WTC11 (cell line): ENCODE data around the gene SPOCK1. TPM values are rescaled to one million over a fixed set of nuclear protein-coding genes. Genes with fewer than 3 reads are reported as not detected.

Experiments
- ATAC-seq: fragments of 200-7000 bp; cut with Tn5 transposase; 2 replicates; pipeline ENCODE4 v1.10.0; 2021; ENCODE audit warnings: mild to moderate bottlenecking, moderate library complexity
- CTCF ChIA-PET: fragments of 300-600 bp; sonication (Branson Sonifier 250); formaldehyde crosslinking; loops from one replicate; lab custom pipeline; 2021; ENCODE audit warnings: antibody characterized with exemption; lab: Charles Lee
- POLR2A ChIA-PET: fragments of 350-600 bp; sonication (Branson Sonifier 250); formaldehyde crosslinking; loops from one replicate; lab custom pipeline; 2021; ENCODE audit warnings: antibody characterized with exemption; lab: Charles Lee
- DNase-seq: peaks from one replicate; pipeline ENCODE4 v3.0.0; 2021; ENCODE audit warnings: low spot score
- H3K27ac Mint-ChIP-seq: 2 replicates; pipeline ENCODE4 v1.8.0; 2021; ENCODE audit warnings: mixed read lengths
- H3K27me3 Mint-ChIP-seq: 2 replicates; pipeline ENCODE4 v1.8.0; 2021; ENCODE audit warnings: low read depth, mild to moderate bottlenecking, moderate library complexity, mixed read lengths
- H3K36me3 Mint-ChIP-seq: 2 replicates; pipeline ENCODE4 v1.8.0; 2021; ENCODE audit warnings: mixed read lengths
- H3K4me1 Mint-ChIP-seq: 2 replicates; pipeline ENCODE4 v1.8.0; 2022; ENCODE audit warnings: mixed read lengths
- H3K4me3 Mint-ChIP-seq: 2 replicates; pipeline ENCODE4 v1.8.0; 2021; ENCODE audit warnings: mild to moderate bottlenecking, moderate library complexity, mixed read lengths
- H3K9me3 Mint-ChIP-seq: 2 replicates; pipeline ENCODE4 v1.8.0; 2021; ENCODE audit warnings: mixed read lengths
- ATF1 ChIP-seq: sonication (generic); formaldehyde crosslinking; IDR thresholded peaks from 2 replicates; pipeline ENCODE4 v1.8.1; 2023; ENCODE audit warnings: mild to moderate bottlenecking, moderate library complexity, missing genetic modification reagents
- CREM ChIP-seq: sonication (generic); formaldehyde crosslinking; IDR thresholded peaks from 2 replicates; pipeline ENCODE4 v1.8.1; 2022; ENCODE audit warnings: mild to moderate bottlenecking, missing genetic modification reagents, moderate library complexity
- EMX1 ChIP-seq: fragments of 250-450 bp; sonication (Bioruptor Pico); IDR thresholded peaks from 2 replicates; pipeline ENCODE4 v1.8.0; 2021; ENCODE audit warnings: mild to moderate bottlenecking
- ETV6 ChIP-seq: sonication (generic); formaldehyde crosslinking; IDR thresholded peaks from 2 replicates; pipeline ENCODE4 v1.8.1; 2022; ENCODE audit warnings: mild to moderate bottlenecking, missing genetic modification reagents
- FOXK1 ChIP-seq: sonication (generic); formaldehyde crosslinking; IDR thresholded peaks from 2 replicates; pipeline ENCODE4 v1.8.0; 2022; ENCODE audit warnings: mild to moderate bottlenecking, moderate library complexity, missing genetic modification reagents
- JUN ChIP-seq: sonication (generic); formaldehyde crosslinking; IDR thresholded peaks from 2 replicates; pipeline ENCODE4 v1.8.0; 2023; ENCODE audit warnings: mild to moderate bottlenecking, missing genetic modification reagents
- RELA ChIP-seq: sonication (generic); formaldehyde crosslinking; IDR thresholded peaks from 2 replicates; pipeline ENCODE4 v1.8.1; 2022; ENCODE audit warnings: missing genetic modification reagents, mild to moderate bottlenecking, borderline replicate concordance
- SOX15 ChIP-seq: fragments of 250-450 bp; sonication (Bioruptor Pico); IDR thresholded peaks from 2 replicates; pipeline ENCODE4 v1.9.0; 2021; ENCODE audit warnings: mild to moderate bottlenecking
- TCF7 ChIP-seq: sonication (generic); formaldehyde crosslinking; IDR thresholded peaks from 2 replicates; pipeline ENCODE4 v1.8.0; 2022; ENCODE audit warnings: mild to moderate bottlenecking, low read depth, missing genetic modification reagents, moderate library complexity
- ZNF263 ChIP-seq: sonication (generic); formaldehyde crosslinking; IDR thresholded peaks from 2 replicates; pipeline ENCODE4 v1.8.1; 2022; ENCODE audit warnings: low read depth, mild to moderate bottlenecking, moderate library complexity, missing genetic modification reagents
- ZNF416 ChIP-seq: fragments of 250-450 bp; sonication (Bioruptor Pico); IDR thresholded peaks from 2 replicates; pipeline ENCODE4 v1.9.0; 2021; ENCODE audit warnings: mild to moderate bottlenecking, inconsistent platforms
- total RNA-seq: library from RNA; stranded (reverse); gene quantifications from 3 replicates; pipeline ENCODE4 v1.2.3, GENCODE V29; 2021
- TF ChIP-seq, protein P1 (sequence below): sonication (generic); formaldehyde crosslinking; IDR thresholded peaks from 2 replicates; pipeline ENCODE4 v1.8.0; 2023; ENCODE audit warnings: mild to moderate bottlenecking, missing genetic modification reagents
- TF ChIP-seq, protein P2 (sequence below): fragments of 250-450 bp; sonication (Bioruptor Pico); IDR thresholded peaks from 2 replicates; pipeline ENCODE4 v1.9.0; 2021; ENCODE audit warnings: mild to moderate bottlenecking
- TF ChIP-seq, protein P3 (sequence below): sonication (generic); formaldehyde crosslinking; IDR thresholded peaks from 2 replicates; pipeline ENCODE4 v1.8.1; 2022; ENCODE audit warnings: mild to moderate bottlenecking, moderate library complexity, missing genetic modification reagents
- TF ChIP-seq, protein P4 (sequence below): fragments of 250-450 bp; sonication (Bioruptor Pico); IDR thresholded peaks from 2 replicates; pipeline ENCODE4 v2.1.2; 2022; ENCODE audit warnings: mild to moderate bottlenecking, moderate library complexity
- TF ChIP-seq, protein P5 (sequence below): sonication (generic); formaldehyde crosslinking; IDR thresholded peaks from 2 replicates; pipeline ENCODE4 v1.8.0; 2022; ENCODE audit warnings: mild to moderate bottlenecking, missing genetic modification reagents
- TF ChIP-seq, protein P6 (sequence below): sonication (generic); formaldehyde crosslinking; IDR thresholded peaks from 2 replicates; pipeline ENCODE4 v1.8.1; 2023; ENCODE audit warnings: mild to moderate bottlenecking, missing genetic modification reagents, moderate library complexity
- TF ChIP-seq, protein P7 (sequence below): sonication (generic); formaldehyde crosslinking; IDR thresholded peaks from 2 replicates; pipeline ENCODE4 v1.8.1; 2023; ENCODE audit warnings: mild to moderate bottlenecking, missing genetic modification reagents
- TF ChIP-seq, protein P8 (sequence below): sonication (generic); formaldehyde crosslinking; IDR thresholded peaks from 2 replicates; pipeline ENCODE4 v1.8.1; 2022; ENCODE audit warnings: mild to moderate bottlenecking, missing genetic modification reagents, moderate library complexity, borderline replicate concordance

Gene SPOCK1
- total RNA-seq, 1 experiment from 2014 or later: 15.2 TPM

DNA sequence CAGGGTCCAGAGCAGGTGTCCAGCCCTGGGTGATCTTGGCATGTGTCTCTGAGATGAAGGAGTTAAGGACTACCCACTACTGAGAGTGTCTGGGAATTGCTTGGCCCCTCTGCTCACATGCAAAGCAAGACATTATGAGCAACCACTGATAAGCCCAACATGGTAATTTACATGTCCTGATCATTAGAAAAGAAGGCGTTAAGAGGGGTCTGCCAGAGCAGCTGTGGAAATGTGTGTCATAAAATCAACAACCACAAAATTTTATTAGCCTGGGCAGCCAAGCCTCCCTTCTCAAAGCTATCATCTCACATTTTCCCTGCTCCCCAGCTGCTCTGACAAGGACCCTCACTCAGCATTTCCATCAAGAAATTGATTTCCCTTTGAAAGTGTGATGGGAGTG, 351.0 kb downstream of the SPOCK1 start:
- CTCF ChIA-PET: interaction anchor here (0.9 kb wide), 1 partner anchor 73 kb away, joined by 3 read pairs; no protein-coding TSS in a partner anchor
- Mint-ChIP-seq H3K27me3 (peaks cover 6% of the 10 kb centered on the region), H3K4me1 (peaks cover 30% of the 10 kb centered on the region)
- TF ChIP-seq, protein P1, sequence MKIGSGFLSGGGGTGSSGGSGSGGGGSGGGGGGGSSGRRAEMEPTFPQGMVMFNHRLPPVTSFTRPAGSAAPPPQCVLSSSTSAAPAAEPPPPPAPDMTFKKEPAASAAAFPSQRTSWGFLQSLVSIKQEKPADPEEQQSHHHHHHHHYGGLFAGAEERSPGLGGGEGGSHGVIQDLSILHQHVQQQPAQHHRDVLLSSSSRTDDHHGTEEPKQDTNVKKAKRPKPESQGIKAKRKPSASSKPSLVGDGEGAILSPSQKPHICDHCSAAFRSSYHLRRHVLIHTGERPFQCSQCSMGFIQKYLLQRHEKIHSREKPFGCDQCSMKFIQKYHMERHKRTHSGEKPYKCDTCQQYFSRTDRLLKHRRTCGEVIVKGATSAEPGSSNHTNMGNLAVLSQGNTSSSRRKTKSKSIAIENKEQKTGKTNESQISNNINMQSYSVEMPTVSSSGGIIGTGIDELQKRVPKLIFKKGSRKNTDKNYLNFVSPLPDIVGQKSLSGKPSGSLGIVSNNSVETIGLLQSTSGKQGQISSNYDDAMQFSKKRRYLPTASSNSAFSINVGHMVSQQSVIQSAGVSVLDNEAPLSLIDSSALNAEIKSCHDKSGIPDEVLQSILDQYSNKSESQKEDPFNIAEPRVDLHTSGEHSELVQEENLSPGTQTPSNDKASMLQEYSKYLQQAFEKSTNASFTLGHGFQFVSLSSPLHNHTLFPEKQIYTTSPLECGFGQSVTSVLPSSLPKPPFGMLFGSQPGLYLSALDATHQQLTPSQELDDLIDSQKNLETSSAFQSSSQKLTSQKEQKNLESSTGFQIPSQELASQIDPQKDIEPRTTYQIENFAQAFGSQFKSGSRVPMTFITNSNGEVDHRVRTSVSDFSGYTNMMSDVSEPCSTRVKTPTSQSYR (CRISPR knock-in tag): no peak
- TF ChIP-seq, protein P2, sequence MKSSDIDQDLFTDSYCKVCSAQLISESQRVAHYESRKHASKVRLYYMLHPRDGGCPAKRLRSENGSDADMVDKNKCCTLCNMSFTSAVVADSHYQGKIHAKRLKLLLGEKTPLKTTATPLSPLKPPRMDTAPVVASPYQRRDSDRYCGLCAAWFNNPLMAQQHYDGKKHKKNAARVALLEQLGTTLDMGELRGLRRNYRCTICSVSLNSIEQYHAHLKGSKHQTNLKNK (CRISPR knock-in tag): no peak
- no peak for TF ChIP-seq TCF7 (CRISPR knock-in tag)
- TF ChIP-seq ZNF263 (CRISPR knock-in tag): no peak
- TF ChIP-seq ATF1: no peak
- no peak for TF ChIP-seq RELA (CRISPR knock-in tag)
- TF ChIP-seq ETV6 (CRISPR knock-in tag): no peak
- no peak for TF ChIP-seq JUN (CRISPR knock-in tag)
- no peak for TF ChIP-seq EMX1 (CRISPR knock-in tag)
- TF ChIP-seq, protein P3, sequence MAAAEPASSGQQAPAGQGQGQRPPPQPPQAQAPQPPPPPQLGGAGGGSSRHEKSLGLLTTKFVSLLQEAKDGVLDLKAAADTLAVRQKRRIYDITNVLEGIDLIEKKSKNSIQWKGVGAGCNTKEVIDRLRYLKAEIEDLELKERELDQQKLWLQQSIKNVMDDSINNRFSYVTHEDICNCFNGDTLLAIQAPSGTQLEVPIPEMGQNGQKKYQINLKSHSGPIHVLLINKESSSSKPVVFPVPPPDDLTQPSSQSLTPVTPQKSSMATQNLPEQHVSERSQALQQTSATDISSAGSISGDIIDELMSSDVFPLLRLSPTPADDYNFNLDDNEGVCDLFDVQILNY: no peak
- TF ChIP-seq, protein P4, sequence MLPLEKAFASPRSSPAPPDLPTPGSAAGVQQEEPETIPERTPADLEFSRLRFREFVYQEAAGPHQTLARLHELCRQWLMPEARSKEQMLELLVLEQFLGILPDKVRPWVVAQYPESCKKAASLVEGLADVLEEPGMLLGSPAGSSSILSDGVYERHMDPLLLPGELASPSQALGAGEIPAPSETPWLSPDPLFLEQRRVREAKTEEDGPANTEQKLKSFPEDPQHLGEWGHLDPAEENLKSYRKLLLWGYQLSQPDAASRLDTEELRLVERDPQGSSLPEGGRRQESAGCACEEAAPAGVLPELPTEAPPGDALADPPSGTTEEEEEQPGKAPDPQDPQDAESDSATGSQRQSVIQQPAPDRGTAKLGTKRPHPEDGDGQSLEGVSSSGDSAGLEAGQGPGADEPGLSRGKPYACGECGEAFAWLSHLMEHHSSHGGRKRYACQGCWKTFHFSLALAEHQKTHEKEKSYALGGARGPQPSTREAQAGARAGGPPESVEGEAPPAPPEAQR (CRISPR knock-in tag): no peak
- TF ChIP-seq, protein P5, sequence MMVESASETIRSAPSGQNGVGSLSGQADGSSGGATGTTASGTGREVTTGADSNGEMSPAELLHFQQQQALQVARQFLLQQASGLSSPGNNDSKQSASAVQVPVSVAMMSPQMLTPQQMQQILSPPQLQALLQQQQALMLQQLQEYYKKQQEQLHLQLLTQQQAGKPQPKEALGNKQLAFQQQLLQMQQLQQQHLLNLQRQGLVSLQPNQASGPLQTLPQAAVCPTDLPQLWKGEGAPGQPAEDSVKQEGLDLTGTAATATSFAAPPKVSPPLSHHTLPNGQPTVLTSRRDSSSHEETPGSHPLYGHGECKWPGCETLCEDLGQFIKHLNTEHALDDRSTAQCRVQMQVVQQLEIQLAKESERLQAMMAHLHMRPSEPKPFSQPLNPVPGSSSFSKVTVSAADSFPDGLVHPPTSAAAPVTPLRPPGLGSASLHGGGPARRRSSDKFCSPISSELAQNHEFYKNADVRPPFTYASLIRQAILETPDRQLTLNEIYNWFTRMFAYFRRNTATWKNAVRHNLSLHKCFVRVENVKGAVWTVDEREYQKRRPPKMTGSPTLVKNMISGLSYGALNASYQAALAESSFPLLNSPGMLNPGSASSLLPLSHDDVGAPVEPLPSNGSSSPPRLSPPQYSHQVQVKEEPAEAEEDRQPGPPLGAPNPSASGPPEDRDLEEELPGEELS: no peak
- TF ChIP-seq, protein P6, sequence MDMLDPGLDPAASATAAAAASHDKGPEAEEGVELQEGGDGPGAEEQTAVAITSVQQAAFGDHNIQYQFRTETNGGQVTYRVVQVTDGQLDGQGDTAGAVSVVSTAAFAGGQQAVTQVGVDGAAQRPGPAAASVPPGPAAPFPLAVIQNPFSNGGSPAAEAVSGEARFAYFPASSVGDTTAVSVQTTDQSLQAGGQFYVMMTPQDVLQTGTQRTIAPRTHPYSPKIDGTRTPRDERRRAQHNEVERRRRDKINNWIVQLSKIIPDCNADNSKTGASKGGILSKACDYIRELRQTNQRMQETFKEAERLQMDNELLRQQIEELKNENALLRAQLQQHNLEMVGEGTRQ: no peak
- TF ChIP-seq FOXK1 (CRISPR knock-in tag): no peak
- TF ChIP-seq SOX15 (CRISPR knock-in tag): no peak
- TF ChIP-seq ZNF416 (CRISPR knock-in tag): no peak
- TF ChIP-seq, protein P7, sequence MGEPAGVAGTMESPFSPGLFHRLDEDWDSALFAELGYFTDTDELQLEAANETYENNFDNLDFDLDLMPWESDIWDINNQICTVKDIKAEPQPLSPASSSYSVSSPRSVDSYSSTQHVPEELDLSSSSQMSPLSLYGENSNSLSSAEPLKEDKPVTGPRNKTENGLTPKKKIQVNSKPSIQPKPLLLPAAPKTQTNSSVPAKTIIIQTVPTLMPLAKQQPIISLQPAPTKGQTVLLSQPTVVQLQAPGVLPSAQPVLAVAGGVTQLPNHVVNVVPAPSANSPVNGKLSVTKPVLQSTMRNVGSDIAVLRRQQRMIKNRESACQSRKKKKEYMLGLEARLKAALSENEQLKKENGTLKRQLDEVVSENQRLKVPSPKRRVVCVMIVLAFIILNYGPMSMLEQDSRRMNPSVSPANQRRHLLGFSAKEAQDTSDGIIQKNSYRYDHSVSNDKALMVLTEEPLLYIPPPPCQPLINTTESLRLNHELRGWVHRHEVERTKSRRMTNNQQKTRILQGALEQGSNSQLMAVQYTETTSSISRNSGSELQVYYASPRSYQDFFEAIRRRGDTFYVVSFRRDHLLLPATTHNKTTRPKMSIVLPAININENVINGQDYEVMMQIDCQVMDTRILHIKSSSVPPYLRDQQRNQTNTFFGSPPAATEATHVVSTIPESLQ (CRISPR knock-in tag): no peak
- TF ChIP-seq CREM (CRISPR knock-in tag): no peak
- TF ChIP-seq, protein P8, sequence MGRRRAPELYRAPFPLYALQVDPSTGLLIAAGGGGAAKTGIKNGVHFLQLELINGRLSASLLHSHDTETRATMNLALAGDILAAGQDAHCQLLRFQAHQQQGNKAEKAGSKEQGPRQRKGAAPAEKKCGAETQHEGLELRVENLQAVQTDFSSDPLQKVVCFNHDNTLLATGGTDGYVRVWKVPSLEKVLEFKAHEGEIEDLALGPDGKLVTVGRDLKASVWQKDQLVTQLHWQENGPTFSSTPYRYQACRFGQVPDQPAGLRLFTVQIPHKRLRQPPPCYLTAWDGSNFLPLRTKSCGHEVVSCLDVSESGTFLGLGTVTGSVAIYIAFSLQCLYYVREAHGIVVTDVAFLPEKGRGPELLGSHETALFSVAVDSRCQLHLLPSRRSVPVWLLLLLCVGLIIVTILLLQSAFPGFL (CRISPR knock-in tag): no peak
- TF ChIP-seq, all 79 proteins: peak for 0
- Mint-ChIP-seq H3K4me3 (no peak overlapping the region), H3K27ac (no peak overlapping the region), H3K36me3 (no peaks in the 10 kb centered on the region), H3K9me3 (no peaks in the 10 kb centered on the region)
- POLR2A ChIA-PET: interaction anchor here (0.6 kb wide), 1 partner anchor 1027 kb away, joined by 10 read pairs; no protein-coding TSS in a partner anchor
- DNase-seq: no peak
- no peak for ATAC-seq
